Kidney (tissue), 14 donors: ENCODE measurements around the gene EXOSC1. TPM values are rescaled to one million over a fixed set of nuclear protein-coding genes. Genes with fewer than 3 reads are reported as not detected.
"Not testable (repeated sequence)": the region's sequence is repeated elsewhere in the genome, so short reads cannot be mapped to it uniquely, and the experiment has no call there.

Experiments used
- DNase-seq, 5 donors: peaks; one replicate each; pipeline ENCODE4 v3.0.0-alpha.2; 2013 to 2020
- FAIRE-seq: peaks from 2 replicates; lab custom pipeline; 2012; peaks lifted over from hg19 to GRCh38; lab: Jason Lieb, UNC
- H3K27ac ChIP-seq, 2 donors: one replicate each; pipeline ENCODE4 v1.7.0; 2013; ENCODE audit warnings: low read depth in 2 of 2, low read length in 2 of 2, inconsistent platforms in 1 of 2
- H3K27me3 ChIP-seq: one replicate; pipeline ENCODE4 v1.7.1; 2013; ENCODE audit warnings: low read length, inconsistent platforms; ENCODE audit not compliant: control insufficient read depth, insufficient read depth
- H3K36me3 ChIP-seq, 3 donors: one replicate each; pipeline versions ENCODE4 v1.7.0 to v1.7.1; 2013; ENCODE audit warnings: low read length in 3 of 3, control low read depth in 1 of 3, inconsistent platforms in 1 of 3; ENCODE audit not compliant: insufficient read depth in 3 of 3, control insufficient read depth in 2 of 3
- H3K4me1 ChIP-seq, 3 donors: one replicate each; pipeline versions ENCODE4 v1.7.0 to v1.7.1; 2013; ENCODE audit warnings: low read length in 3 of 3, inconsistent platforms in 1 of 3, low read depth in 1 of 3; ENCODE audit not compliant: control insufficient read depth in 2 of 3, insufficient read depth in 2 of 3
- H3K4me3 ChIP-seq, 3 donors: one replicate each; pipeline versions ENCODE4 v1.7.0 to v1.8.1; 2013; ENCODE audit warnings: low read length in 3 of 3, control low read depth in 1 of 3, inconsistent platforms in 1 of 3
- H3K9ac ChIP-seq, 3 donors: one replicate each; pipeline versions ENCODE4 v1.7.0 to v1.7.1; 2013; ENCODE audit warnings: low read length in 3 of 3, control low read depth in 1 of 3, inconsistent platforms in 1 of 3
- H3K9me3 ChIP-seq, 3 donors: one replicate each; pipeline versions ENCODE4 v1.7.0 to v1.7.1; 2013; ENCODE audit warnings: low read length in 3 of 3, control low read depth in 1 of 3, inconsistent platforms in 1 of 3; ENCODE audit not compliant: control insufficient read depth in 2 of 3, insufficient read depth in 1 of 3
- intact Hi-C: fragments of 100-400 bp; cut with DNase I; formaldehyde crosslinking; loops from one replicate; pipeline ENCODE4 v1.11.1; 2022
- polyA plus RNA-seq: library from polyadenylated mRNA; stranded (reverse); fragments of 350-450 nt; fragmentation: Illumina TruSeq; extraction: RNeasy Lipid Tissue Mini Kit (QIAGEN cat#74804); gene quantifications from one replicate; pipeline ENCODE4 v1.2.3, GENCODE V29; 2014; ENCODE audit warnings: low read depth, low replicate concordance; ENCODE audit not compliant: insufficient read depth
- total RNA-seq: library from RNA; stranded (reverse); fragmentation: NEBNext Ultra II Directional; extraction: Animal tissue kit (Norgen Biotek cat#: 25700); gene quantifications from one replicate; pipeline ENCODE4 v1.2.1, GENCODE V29; 2021
- TF ChIP-seq, protein P1 (sequence below): IDR thresholded peaks from 3 replicates; pipeline ENCODE4 v1.5.1; 2012; ENCODE audit warnings: mild to moderate bottlenecking, moderate library complexity, borderline replicate concordance; ENCODE audit not compliant: insufficient read depth; ENCODE audit errors: extremely low read depth
- donor health status: control.
- donor health status: control.
- donor health status: control.
- donor health status: control.
- donor health status: control.
- donor health status: DM: yes; HTN: yes; CAD: no.
- donor health status: Normal renal cell carcinoma (clear cell type).

The EXOSC1 gene
- total and polyA plus RNA-seq, 2 donors from 2014 or later = 28.8 to 40.9 TPM

GRCh38 chr10:97479939-97480338, 34.1 kb upstream of the EXOSC1 start:
- Histone ChIP-seq H3K4me1 (no peaks in the 10 kb centered on the region), H3K9ac (no peak overlapping the region), H3K4me3 (no peak overlapping the region), H3K27ac (no peak overlapping the region), H3K9me3 (no peaks in the 10 kb centered on the region), H3K36me3 (peaks cover 9 to 54% (median 37%) of the 10 kb centered on the region in 3 donors), H3K27me3 (no peaks in the 10 kb centered on the region)
- FAIRE-seq = no peak
- intact Hi-C loops = no loop called here
- DNase-seq = no peak
- TF ChIP-seq, protein P1, sequence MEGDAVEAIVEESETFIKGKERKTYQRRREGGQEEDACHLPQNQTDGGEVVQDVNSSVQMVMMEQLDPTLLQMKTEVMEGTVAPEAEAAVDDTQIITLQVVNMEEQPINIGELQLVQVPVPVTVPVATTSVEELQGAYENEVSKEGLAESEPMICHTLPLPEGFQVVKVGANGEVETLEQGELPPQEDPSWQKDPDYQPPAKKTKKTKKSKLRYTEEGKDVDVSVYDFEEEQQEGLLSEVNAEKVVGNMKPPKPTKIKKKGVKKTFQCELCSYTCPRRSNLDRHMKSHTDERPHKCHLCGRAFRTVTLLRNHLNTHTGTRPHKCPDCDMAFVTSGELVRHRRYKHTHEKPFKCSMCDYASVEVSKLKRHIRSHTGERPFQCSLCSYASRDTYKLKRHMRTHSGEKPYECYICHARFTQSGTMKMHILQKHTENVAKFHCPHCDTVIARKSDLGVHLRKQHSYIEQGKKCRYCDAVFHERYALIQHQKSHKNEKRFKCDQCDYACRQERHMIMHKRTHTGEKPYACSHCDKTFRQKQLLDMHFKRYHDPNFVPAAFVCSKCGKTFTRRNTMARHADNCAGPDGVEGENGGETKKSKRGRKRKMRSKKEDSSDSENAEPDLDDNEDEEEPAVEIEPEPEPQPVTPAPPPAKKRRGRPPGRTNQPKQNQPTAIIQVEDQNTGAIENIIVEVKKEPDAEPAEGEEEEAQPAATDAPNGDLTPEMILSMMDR = no peak

DNA sequence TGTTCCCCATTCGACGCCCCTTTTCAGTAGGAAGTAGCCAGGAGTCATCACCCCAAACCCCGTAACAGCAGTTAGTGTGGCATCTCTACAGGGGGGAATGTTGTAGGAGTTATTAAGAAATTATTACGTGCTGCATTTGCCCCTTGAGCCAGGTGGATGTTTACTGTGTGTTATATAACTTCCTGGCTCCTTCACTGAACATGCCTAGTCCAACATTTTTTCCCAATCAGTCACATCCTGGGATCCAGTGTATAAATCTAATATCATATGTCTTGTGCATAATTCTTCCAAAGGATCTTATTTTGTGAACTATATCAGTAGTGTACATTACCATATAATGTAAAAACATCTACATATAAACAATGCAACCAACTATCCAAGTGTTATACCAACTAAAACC, 33.6 kb upstream of the EXOSC1 start:
- H3K27me3 ChIP-seq, DNase-seq, intact Hi-C loops, H3K4me3 ChIP-seq, H3K4me1 ChIP-seq, H3K9me3 ChIP-seq, FAIRE-seq, H3K9ac ChIP-seq, H3K27ac ChIP-seq: not testable (repeated sequence)
- peaks cover 10 to 59% (median 37%) of the 10 kb centered on the region in 3 donors for H3K36me3 ChIP-seq

DNA sequence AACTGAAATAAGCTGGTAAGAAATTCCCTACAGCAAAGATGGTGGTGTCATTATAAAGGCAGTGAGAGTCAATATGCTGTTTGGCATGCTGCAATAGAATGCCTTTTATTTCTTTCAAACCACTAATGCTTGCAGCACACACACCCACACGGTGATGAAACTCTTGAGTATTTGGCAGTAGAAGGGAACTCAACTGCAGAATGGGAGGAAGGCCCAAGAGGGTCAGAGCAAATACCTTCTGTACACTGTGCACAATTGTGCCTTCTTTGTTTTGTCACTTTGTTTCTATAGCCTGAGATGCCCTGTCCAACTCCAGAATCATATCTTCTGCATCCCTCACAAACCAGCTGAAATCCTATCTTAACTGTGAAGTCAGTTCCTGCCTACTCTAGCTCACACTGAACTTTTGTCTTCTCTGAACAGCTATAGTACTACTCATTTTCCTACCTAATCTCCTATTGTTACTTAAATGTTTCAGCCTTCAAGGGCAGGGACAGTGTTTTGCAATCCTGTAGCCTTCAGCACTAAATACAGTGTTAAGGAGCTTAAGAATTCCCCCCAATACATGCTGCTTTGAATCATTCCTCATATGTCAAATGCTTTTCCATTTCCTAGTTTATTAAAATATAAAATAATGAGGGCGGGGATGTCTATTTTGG, 30.3 kb upstream of the EXOSC1 start:
- Histone ChIP-seq H3K4me3 (no peak overlapping the region), H3K9ac (no peak overlapping the region), H3K4me1 (no peaks in the 10 kb centered on the region), H3K27me3 (no peaks in the 10 kb centered on the region), H3K27ac (no peak overlapping the region), H3K9me3 (no peaks in the 10 kb centered on the region), H3K36me3 (peaks cover 9 to 61% (median 36%) of the 10 kb centered on the region in 3 donors)
- DNase-seq (no peak), FAIRE-seq (no peak)
- intact Hi-C loops = no loop called here
- TF ChIP-seq, protein P1 = no peak

DNA sequence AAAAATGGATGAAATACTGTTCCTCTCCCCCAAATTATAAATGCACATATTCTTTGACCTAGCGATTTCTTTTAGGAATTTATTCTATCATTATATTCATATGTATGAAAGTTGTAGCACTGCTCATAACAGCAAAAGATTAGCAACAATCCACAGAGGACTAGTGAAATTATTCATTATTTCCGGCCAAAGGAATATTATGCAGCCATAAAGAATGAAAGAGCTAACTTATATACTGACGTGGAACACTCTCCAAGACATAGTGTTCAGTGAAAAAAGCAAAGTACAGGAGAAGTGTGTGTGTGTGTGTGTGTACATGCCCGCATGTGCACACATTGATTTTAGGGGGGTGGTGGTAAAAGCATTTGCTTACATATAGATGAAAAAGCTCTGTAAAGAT, 29.1 kb upstream of the EXOSC1 start:
- no peaks in the 10 kb centered on the region for H3K9me3 ChIP-seq
- no peaks in the 10 kb centered on the region for H3K4me1 ChIP-seq
- no peak for FAIRE-seq
- H3K36me3 ChIP-seq = peaks cover 12 to 66% (median 43%) of the 10 kb centered on the region in 3 donors
- no peak overlapping the region for H3K9ac ChIP-seq
- TF ChIP-seq, protein P1 = no peak
- no peak overlapping the region for H3K27ac ChIP-seq
- DNase-seq = no peak
- no peak overlapping the region for H3K4me3 ChIP-seq
- no peaks in the 10 kb centered on the region for H3K27me3 ChIP-seq
- intact Hi-C loops = no loop called here

- H3K27me3 ChIP-seq, DNase-seq, FAIRE-seq, H3K27ac ChIP-seq, H3K4me3 ChIP-seq, H3K4me1 ChIP-seq, H3K9me3 ChIP-seq, H3K9ac ChIP-seq, intact Hi-C loops: not testable (repeated sequence)
- H3K36me3 ChIP-seq = peaks cover 17 to 55% (median 45%) of the 10 kb centered on the region in 3 donors
Measured at GRCh38 chr10:97468781-97469180, 23.0 kb upstream of the EXOSC1 start.
